HG03520 (cell line): ENCODE data around the gene ATF4.
"Not testable (repeated sequence)": the region's sequence is repeated elsewhere in the genome, so short reads cannot be mapped to it uniquely, and the experiment has no call there.

Source experiments
- ATAC-seq: cut with Tn5 transposase; IDR thresholded peaks from one replicate; pipeline ENCODE4 v1.9.1; 2021; ENCODE audit warnings: mild to moderate bottlenecking, moderate library complexity; ENCODE audit not compliant: unreplicated experiment

ATF4 gene

DNA sequence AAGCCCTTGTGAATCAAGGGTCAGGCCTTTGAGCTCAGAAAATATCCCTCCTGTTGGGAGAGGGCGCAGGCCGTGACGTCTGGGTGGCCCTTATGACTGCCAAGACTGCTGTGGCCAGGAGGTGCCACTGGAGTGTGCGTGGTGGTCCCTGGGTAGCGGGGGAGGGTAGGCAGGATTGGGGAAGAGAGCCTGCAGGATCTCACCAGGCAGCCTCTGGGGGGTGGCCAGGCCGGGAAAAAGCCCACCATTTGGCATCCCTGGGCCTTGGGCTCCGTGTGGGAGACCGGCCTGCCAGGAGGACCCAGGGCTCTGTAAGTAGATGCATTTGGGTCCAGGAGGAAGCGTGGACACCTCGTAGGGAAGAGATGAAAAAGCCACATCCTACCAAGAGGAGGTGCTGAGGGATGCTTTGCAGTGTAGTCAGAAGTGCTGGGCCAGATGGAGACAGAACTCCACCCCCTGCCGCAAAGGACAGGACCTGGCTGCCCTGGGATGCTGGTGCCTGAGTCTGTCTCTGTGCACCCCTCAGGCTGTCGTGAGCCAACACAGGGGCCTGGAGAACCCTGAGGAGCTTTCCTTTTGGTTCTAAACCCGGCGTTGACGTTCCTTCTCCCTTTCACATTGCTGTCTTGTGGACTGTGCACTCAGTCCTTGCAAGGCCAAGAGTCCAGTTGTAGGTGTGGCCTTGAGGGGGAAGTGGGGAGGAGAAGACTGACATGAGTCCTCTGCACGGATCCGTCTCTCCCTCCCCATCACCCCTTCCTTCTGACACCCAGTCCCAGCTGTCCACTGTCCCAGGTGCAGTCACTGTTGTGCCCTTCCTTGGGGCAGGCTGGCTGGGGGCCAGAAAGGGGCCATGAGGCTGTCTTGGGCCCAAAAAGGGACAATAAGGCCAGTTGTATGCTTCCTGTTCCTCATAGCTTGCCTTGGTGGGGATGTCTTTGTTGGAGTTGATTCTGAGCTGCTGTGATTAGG, 31.0 kb upstream of the ATF4 start:
- no peak for ATAC-seq

DNA sequence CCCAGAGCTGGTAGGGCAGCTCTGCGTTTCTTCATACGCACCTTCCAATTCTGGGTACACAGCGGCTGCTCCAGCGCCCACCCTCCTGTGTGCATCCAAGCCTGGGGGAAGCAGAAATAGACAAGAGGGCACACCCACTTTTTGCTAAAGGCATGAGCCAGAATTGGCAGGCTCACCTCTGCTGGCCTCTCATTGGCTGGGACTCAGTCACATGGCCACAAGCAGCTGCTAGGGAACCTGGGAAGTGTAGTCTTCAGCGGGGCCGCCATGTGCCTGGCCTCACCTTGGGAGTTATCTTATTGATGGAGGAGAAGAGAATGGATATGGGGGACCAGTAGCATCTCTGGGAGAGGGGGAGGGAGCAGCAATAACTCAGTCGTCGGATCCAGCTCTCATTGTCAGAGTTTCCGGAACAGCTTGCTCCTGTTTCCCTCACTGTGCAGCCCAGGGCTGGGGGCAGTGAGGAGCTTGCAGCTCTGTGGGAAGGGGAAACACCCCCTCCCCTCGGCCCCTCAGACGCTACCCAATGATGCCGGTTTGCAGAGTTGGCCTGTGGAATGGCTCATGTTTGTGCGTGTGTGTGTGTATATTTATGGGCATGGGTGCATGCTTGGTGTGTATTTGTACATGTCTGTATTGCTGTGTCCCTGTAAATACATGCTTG, 30.1 kb upstream of the ATF4 start:
- peak; percentile 76 for ATAC-seq

DNA sequence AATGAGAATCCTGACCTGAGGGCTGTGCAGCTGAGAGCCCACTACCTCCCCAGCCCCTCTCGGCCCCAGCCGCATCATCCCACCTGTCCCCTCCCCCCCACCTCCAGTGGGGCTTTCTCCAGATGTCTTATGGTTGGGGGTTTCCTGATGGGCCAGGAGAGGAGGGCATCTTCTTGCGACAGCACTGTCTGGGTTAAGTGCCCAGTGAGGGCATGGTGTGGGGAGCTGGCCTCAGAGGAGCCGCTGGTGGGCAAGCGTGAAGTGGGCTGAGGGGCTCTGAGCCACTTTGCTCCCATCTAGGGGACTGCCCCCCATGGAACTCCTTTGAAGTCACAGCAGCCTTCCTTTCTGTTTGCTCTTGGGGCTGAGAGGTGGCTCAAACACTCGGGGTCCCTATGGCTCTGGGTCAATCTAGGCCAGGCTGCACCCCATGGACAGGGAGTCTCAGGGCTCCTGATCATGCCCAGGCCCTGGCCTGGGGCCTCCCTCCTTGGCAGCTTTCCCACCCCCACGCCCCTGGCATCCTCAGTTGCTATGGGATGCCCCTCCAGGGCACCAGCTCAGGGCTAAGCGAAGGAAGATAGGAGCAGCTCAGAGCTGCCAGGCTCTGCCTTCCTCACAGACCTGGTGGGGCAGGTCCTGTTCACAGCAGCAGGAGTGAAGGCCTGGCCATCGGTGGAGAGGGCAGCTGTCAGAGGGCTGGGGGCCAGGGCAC, 29.2 kb upstream of the ATF4 start:
- ATAC-seq = no peak

DNA sequence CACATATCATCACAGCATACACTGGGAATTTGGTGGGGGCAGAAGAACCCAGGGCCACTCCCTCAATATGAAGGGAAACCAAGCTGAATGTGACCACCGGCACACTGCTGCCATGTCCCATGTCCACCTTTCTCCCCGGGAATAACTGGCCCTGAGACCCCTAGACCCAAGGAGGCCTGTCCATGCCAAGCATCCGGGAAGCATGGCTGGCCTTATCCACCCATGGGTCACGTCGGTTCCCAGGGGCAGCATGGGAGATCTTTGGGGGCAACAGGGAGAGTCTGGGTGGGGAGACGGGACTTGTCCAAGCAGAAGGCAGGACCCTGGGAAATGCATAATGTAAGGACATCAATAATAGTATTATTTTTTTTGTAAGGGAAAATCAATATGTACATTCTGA, 28.7 kb upstream of the ATF4 start:
- ATAC-seq = no peak

DNA sequence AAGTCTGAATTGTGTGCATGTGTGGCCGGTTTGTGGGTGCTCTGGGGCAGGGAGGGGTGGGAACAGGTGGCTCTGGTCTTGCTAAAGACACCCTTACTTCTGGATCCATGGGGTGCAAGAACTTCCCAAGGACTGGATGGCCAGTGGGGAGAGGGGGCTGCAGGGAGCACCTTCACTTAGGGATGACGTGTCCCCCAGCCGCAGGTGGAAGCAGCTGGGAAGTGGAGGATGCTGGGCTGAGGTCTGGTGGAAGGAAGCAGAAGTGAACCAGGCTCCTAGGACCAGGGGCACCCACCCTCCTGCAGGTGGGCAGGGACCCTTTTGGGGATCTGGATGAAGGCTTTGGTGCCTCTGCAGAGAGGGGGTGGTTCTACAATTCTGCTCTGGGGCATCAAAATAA, 28.2 kb upstream of the ATF4 start:
- ATAC-seq = no peak

DNA sequence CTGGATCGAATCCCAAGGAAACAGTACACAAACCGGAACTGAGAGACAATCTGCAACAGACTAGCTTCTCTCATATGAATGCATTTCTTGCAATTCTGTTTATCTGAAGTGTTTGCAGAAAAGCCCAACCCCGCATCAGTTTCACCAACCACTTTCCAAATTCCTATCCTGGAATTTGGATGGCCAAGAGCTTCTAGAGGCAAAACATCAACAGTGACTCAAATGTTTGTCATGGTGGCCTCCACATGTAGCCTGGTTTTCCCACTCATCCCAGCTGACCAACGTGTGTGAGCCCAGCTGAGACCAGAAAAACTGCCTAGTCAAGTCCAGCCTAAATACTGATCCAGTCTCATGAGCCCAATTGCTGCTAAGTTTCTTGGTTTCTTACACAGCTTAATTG, 26.6 kb upstream of the ATF4 start:
- ATAC-seq = no peak

DNA sequence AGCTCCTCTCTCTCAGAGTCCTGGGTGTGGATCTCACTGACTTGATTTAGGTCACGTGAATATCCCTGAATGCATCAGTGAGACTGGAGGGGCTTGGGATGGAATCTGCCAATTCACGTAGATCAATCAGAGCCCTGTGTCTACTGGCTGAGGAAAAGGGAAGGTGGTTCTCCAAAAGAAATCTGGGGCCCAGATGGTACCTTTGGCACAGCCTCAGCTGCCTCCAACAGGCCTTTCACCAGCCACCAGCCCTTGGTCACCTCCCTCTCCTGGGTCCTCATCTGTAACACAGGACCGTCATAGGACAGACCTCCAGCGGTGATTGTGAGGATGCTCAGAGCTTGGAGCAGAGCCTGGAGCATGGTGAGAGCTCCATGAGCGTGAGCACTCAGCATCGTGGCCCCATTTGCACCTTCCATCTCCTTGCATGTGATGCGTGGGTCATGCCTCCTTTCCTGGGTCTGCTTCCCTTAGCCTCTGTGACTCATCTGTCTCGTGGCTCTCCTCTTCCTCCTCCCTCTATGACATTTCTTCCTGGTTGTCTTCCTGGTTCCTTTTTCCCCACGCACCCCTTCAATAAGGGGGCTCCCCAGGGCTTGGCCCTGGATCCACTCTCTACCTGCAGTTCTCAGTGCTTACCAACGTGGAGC, 25.8 kb upstream of the ATF4 start:
- no peak for ATAC-seq

DNA sequence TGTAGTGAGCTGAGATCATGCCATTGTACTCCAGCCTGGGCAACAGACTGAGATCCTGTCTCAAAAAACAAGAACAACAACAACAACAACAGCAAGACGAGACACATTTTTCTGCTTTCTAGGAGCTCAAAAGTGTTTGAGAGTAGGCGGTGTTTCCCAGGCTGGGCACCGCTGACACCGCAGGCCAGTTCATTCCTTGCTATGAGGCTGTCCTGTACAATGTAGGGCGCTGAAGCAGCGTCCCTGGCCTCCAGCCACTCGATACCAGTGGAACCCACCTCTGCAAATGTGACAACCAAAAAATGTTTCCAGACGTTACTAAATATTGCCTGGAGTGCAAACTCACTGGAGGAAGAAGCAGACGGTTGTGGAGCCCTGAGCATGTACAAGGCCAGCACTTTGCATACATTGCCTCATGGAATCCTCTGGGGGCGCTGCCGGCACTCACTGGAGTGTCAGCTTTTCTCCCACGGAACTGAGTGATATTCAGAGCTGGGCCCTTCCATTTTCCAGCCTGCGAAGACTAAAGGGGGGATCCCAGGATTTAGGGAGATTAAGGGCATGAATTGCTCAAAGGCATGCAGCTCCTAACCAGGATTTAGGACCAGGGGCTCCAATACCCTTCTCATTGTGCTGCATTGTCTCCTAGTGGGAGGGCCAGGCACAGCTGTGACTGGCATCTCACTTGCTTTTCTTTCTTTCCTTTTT, 24.1 kb upstream of the ATF4 start:
- ATAC-seq = no peak

DNA sequence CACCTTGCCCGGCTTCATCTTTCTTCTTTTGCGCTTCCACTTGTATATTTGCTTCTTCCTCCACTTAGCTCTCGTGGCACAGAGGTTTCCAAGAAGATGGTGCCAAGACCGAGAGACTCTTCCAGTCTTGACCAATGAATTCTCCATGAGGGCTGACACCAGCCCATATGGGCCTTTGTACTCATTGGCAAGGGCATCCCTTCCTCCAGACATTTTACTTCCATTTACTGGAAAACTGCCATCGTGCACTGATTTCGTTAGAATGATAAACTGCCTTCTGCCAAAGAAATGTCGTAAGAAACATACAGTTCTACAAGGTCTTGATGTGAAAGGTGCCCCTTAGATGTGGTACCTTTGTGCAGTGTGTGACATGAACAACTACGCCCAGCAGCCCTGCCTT, 22.9 kb upstream of the ATF4 start:
- no peak for ATAC-seq

DNA sequence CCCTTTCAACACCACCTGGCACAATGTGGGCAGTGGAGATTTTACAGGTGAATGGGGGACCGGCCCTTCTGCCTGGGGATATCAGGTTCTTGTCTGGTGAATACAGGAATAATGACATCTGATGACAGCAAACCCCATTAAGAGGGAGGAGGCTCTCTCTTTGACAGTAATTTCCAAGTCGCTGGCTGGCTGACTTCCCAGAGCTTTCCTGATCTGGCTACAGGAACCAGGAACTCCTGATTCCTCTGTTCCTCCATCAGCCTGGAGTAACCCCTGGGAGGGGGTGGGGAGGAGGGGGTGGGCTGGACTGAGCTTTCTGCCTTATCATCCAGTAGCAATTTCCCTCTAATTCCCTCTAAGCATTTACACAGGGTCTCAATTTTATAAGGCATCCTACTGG, 22.0 kb upstream of the ATF4 start:
- ATAC-seq = no peak

DNA sequence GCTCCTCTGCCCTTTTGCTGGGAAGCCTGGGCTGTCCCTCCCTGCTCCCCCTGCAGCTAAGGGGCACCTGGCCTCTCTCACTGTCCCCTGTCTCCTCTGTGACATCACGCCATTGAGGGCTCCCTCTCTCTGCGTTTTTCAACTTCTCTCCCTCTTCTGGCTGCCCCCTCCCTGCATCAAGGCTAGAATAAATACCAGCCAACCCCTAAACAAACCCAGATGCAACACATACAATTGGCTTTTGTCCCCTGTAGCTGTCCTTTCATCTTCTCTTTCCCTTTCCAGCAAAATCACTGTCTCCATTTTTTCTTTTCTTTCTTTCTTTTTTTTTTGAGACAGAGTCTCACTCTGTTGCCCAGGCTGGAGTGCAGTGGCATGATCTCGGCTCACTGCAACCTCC, 21.6 kb upstream of the ATF4 start:
- ATAC-seq = no peak

DNA sequence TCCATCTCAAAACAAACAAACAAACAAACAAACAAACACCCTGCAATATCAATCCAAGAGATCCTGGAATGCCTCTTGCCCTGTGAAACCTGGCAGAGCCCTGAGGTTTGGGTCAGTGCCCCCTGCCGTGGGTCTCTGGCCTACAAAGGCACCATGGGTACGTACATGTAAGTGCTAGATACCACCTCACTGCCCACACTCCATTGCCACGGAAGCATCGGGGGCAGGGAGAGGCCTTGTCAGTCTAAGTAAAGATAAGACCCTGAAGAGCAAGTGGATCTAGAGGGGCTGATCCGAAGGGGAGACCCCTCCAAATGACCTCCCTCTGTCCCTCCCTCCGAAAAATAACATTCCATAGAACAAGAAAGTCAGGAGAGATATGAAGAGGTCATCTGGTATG, 20.3 kb upstream of the ATF4 start:
- no peak for ATAC-seq

DNA sequence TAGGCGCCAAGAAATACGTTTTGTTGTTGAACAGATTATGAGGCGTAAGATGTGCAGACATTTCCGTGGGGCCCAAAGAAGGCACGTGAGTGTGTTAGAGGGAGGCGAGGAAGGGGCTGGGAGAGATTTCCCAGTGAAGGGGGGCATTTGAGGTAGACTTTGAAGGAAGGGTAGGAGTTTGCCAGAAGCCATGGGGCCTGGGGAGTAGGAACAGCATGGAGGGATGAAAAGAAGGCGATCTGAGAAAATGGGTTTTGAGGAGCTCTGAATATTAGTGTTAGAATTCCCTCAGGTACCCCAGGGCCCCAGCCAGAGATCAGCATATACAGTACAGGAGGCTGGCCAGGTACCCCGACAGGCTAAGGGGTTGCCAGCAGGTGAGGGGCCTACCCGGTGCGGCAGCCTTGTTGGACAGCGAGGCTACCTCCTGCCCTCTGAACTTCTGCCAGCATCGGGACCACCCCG, 18.7 kb upstream of the ATF4 start:
- ATAC-seq = no peak

DNA sequence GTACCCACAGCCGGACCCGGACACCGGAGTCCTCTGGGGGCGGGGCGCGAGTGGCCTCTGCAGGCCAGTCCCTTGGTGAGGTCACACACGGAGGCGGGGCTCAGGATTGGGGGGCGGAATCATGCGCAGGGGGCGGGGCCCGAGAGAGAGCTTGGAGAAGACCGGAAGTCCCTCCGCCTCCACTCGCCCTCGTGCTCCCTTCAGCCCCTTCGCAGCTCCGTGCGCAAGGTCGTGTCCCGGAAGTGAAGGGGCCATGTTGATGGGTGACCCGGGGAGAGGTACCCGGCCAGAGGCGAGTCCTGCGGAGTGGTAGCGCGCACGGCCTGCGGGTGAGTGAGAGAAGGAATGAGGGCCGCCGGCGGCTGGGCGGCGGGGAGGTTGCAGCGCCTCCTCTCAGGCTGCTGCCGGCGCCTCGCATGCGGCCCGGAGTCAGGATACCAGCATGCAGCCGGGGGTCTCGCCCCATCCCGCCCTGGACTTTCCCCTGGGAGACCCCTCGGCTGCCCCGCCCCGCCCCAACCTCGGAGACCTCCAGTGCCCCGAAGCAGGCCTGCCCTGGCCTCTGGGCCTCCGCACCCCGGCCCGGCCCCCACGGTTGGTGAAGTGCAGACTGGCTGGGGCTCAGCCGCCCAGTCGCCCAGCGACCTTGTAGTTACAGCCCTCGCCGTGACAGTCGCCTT, 18.1 kb upstream of the ATF4 start, which contains the start of gene MIEF1:
Gene MIEF1 (plus strand): TSS at position 182 of the 680 bp plus-strand sequence. CDS start 9,005 bp downstream, outside the sequence.
- ATAC-seq = peak; percentile 85

DNA sequence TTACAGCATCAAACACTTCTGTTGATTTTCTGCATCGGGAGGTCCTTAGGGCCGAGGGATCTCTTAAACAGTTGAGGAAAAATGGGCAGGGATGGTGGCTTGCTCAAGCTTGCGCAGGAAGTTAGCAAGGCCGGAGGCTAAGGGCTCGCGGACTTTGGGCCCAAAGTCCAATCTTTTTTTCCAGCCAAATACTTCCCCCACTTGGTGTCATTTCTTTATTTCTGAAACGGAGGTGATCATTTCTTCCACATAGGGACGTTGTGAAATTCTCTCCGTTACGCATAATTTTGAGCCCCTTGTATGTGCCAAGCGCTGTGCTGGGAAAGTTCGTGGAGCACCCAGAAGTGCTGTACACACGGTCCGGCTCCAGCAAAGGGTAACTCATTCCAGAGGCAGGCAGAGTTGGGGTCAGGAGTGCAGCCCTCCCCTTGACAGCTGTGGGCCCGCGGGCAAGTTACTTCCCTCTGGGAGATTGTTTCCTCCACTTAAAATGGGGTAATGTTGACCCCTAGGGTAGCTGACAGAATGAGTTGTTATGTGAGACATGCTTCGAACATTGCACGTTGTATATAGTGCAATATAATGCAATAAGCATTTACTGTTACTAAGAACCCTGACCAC, 17.5 kb upstream of the ATF4 start:
- ATAC-seq = no peak

DNA sequence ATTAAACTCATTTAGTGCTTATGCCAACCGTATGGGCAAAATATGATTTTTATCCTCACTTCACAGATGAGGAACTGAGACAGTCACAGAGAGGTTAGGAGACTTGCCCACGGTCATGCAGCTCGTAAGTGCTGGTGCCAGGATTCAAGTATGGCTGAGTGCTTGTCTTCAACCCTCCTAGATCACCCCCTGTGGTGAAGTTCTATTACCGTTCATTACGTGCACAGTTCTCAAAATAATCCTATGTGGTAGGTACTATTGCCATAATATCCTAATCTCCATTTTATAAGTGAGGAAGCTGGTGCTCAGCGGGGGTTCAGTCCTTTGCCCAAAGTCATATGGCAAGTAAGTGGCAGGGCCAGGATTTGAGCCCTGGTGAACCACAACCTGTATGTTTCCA, 16.7 kb upstream of the ATF4 start:
- no peak for ATAC-seq

DNA sequence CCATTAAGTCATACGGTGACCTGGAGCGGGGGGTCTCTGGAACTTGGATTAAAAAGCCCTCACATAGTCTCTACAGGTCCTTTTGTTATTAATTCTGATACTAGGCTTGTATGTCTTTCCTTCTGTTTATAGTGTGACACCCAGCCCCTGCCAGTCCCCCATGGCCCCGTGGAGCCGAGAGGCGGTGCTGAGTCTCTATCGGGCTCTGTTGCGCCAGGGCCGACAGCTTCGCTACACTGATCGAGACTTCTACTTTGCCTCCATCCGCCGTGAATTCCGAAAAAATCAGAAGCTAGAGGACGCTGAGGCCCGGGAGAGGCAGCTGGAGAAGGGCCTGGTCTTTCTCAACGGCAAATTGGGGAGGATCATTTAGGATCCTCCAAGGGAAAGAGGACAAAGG, 16.3 kb upstream of the ATF4 start:
- ATAC-seq = no peak

DNA sequence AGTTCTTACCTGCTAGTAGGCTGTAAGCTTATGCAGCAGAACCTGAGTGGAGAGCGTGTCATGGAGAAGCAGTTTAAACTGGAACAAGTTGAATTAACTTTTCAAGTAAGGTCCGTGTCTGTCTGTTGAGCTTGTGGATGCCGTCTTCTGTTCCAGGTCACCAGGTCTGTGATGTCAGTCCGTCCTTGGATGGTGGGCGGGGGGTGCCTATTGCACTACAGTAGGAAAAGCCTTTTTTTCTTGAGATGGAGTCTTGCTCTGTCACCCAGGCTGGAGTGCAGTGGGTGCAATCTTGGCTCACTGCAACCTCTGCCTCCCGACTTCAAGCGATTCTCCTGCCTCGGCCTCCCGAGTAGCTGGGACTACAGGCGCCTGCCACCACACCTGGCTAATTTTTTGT, 13.3 kb upstream of the ATF4 start:
- ATAC-seq = not testable (repeated sequence)

DNA sequence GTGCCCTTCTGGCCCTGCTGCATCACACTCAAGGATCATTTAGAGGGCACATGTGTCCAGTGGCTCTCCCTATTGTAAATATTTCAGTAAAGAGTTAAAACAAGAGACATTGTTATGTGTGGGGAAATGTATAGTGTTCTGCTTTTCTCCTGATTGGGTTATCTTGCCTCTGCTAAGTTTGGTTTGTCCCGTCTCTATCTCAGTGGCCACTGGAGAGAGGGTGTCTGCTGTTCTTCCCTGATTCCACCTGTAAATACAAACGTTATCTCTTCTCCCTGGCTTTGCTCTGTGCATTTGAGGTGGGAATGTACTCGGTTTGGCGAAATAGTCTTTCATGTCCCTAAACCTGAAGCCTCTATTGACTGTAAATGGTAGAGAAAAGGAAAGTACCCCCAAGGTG, 12.0 kb upstream of the ATF4 start:
- no peak for ATAC-seq
